Rectal smooth muscle tissue (tissue), 1 donor: Measurements from ENCODE around the gene OPTC.
A peak's percentile ranks its signal among the peaks of the same experiment; 100 is the strongest.

ENCODE experiments used
- H3K27ac ChIP-seq: one replicate; pipeline ENCODE4 v1.7.0; 2013; ENCODE audit warnings: low read depth, low read length, inconsistent platforms
- H3K27me3 ChIP-seq: one replicate; pipeline ENCODE4 v1.7.0; 2013; ENCODE audit warnings: low read length; ENCODE audit not compliant: control insufficient read depth, insufficient read depth
- H3K36me3 ChIP-seq: one replicate; pipeline ENCODE4 v1.7.0; 2013; ENCODE audit warnings: low read length; ENCODE audit not compliant: control insufficient read depth, insufficient read depth
- H3K4me1 ChIP-seq: one replicate; pipeline ENCODE4 v1.7.0; 2013; ENCODE audit warnings: low read length; ENCODE audit not compliant: control insufficient read depth, insufficient read depth
- H3K4me3 ChIP-seq: one replicate; pipeline ENCODE4 v1.7.0; 2013; ENCODE audit warnings: low read length
- H3K9ac ChIP-seq: one replicate; pipeline ENCODE4 v1.7.0; 2013; ENCODE audit warnings: low read length

The OPTC gene

GRCh38 chr1:203467550-203467921, 26.4 kb upstream of the OPTC start:
- Histone ChIP-seq H3K4me1 (peaks cover 43% of the 10 kb centered on the region), H3K4me3 (no peak overlapping the region), H3K27ac (no peak overlapping the region), H3K36me3 (no peaks in the 10 kb centered on the region), H3K27me3 (peaks cover 2% of the 10 kb centered on the region), H3K9ac (no peak overlapping the region)

DNA sequence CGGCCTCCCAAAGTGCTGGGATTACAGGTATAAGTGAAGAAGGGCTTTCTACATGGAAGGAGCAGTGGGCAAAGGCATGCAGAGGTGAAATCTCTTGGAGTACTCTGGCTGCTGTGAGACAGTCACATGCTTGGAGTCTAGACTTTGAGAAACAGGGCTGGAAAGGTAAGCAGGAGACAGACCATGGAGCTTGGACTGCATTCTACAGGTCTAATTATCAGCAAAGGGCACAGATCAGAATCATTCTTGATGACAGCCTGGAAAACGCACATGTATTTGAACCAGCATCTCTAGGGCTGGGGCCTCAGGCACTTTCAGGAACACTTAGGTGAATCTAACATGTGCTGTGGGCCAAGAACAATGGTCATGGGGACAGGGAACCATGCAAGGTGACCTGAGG, 25.6 kb upstream of the OPTC start:
- H3K27ac ChIP-seq: no peak overlapping the region

GRCh38 chr1:203470240-203470639, 23.7 kb upstream of the OPTC start:
- Histone ChIP-seq H3K4me3 (no peak overlapping the region), H3K9ac (no peak overlapping the region), H3K27me3 (peaks cover 2% of the 10 kb centered on the region), H3K36me3 (no peaks in the 10 kb centered on the region), H3K4me1 (peaks cover 28% of the 10 kb centered on the region), H3K27ac (no peak overlapping the region)

More for the DNA sequence above, 25.6 kb upstream of the OPTC start:
- Histone ChIP-seq H3K9ac (no peak overlapping the region), H3K36me3 (no peaks in the 10 kb centered on the region), H3K27me3 (peaks cover 2% of the 10 kb centered on the region), H3K4me1 (peaks cover 42% of the 10 kb centered on the region), H3K4me3 (no peak overlapping the region)

DNA sequence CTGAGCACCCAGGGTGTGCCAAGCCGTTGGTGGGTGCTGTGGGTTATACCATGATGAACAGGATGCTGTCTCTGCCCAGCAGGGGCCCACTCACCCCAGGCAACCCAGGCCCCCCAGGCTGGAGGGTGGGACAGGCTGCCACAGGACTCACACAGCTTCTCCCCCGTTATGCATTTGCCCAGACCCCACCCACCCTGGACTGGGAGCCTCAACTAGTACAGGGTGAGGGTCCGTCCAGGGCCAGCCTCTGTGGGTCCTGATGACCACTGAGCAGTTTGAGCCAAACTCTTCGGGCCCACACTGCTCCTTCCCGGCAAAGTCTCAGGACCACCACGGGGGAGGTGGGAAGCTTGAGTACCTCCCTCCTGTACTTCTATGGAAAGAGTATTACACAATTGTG, 22.1 kb upstream of the OPTC start:
- H3K9ac ChIP-seq: no peak overlapping the region
- no peak overlapping the region for H3K4me3 ChIP-seq
- peaks cover 2% of the 10 kb centered on the region for H3K27me3 ChIP-seq
- H3K4me1 ChIP-seq: peaks cover 14% of the 10 kb centered on the region
- H3K27ac ChIP-seq: no peak overlapping the region
- no peaks in the 10 kb centered on the region for H3K36me3 ChIP-seq

DNA sequence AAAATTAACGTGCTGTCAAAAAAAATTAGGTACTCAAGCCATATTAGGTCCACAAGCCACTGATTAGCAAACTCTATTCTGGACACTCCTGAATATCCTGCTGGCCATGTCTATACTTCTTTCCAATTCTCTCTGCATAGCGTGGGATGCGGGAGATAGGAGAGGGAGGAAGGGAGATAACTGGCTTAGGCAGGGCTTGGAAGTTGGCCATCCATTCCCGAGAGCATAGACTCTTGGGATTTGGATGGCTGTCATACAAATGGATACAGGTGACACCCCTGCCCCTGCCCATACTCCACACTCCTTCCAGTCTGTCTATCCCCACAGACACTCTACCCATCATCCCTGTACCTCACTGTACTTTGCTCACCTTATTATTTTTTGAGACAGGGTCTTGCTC, 20.7 kb upstream of the OPTC start:
- Histone ChIP-seq H3K27ac (no peak overlapping the region), H3K9ac (no peak overlapping the region), H3K27me3 (peaks cover 2% of the 10 kb centered on the region), H3K36me3 (no peaks in the 10 kb centered on the region), H3K4me1 (peaks cover 20% of the 10 kb centered on the region), H3K4me3 (no peak overlapping the region)

DNA sequence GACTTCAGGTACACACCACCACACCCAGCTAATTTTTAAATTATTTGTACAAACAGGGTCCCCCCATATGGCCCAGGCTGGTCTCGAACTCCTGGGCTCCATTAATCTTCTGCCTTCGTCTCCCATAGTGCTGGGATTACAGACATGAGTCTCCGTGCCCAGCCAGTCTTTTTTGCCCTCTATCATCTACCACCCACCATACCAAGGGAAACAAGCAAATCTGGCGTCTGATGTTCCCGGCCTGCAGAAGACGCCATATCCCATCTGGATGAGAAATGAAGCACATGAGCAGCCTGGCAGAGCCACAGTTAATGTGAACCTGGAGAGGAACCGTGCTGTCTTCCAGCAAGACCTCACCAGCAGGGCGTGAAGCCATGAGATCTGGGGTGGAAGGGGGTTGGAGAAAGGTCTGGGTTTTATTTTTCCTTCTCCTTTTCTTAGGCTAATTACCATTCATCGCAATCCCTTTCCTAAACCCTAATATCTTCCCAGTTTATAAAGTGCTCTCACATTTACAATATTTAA, 20.1 kb upstream of the OPTC start:
- H3K9ac ChIP-seq: no peak overlapping the region
- peaks cover 25% of the 10 kb centered on the region for H3K4me1 ChIP-seq
- no peaks in the 10 kb centered on the region for H3K36me3 ChIP-seq
- peak overlapping the region; percentile 36 for H3K27ac ChIP-seq
- no peak overlapping the region for H3K4me3 ChIP-seq
- peaks cover 2% of the 10 kb centered on the region for H3K27me3 ChIP-seq

- Histone ChIP-seq H3K36me3 (no peaks in the 10 kb centered on the region), H3K4me1 (peaks cover 37% of the 10 kb centered on the region), H3K27ac (peak within 1 kb of the TSS; percentile 96), H3K4me3 (peak within 1 kb of the TSS; percentile 64), H3K27me3 (no peaks in the 10 kb centered on the region), H3K9ac (peak within 1 kb of the TSS; percentile 51)
Measured at GRCh38 chr1:203475012-203475981, 18.7 kb upstream of the OPTC start, which contains the start of gene PRELP. PRELP (plus strand) TSS chr1:203475806; CDS start chr1:203483185, 7,379 bp downstream.

DNA sequence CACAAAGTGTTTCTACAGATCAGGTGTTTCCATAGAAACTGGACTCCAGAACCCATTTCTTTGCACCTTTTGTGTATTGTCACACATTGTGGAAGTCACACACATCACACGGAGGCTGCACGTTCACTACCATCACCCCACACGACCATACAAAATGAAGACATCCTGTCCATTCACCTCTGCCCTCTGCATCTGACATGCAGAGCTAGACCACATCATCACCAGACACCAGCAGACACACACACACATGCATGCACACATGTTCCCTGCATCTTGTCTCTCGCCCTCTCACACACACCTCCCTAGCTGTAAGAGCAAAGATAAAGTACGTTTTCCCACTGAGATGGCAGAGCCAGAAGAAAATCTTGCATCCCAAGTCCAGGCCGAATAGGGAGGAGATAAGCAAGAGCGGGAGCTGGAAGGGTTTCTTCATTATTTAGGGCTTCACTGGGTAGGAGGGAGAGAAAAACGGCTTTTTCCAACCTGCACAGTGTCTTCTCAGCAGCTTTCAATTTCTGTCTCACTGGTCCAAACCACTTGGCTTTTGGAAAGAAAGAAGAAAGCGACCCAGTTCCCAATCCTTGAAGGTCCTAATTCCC, 17.6 kb upstream of the OPTC start:
- peak overlapping the region; percentile 96 for H3K27ac ChIP-seq
- peak overlapping the region; percentile 51 for H3K9ac ChIP-seq
- H3K4me3 ChIP-seq: peak overlapping the region; percentile 64
- H3K36me3 ChIP-seq: no peaks in the 10 kb centered on the region
- H3K27me3 ChIP-seq: no peaks in the 10 kb centered on the region
- peaks cover 46% of the 10 kb centered on the region for H3K4me1 ChIP-seq

- Histone ChIP-seq H3K27ac (peak overlapping the region; percentile 96), H3K27me3 (no peaks in the 10 kb centered on the region), H3K36me3 (no peaks in the 10 kb centered on the region), H3K9ac (no peak overlapping the region), H3K4me3 (peak overlapping the region; percentile 64), H3K4me1 (peaks cover 51% of the 10 kb centered on the region)
Measured at GRCh38 chr1:203477748-203478147, 16.2 kb upstream of the OPTC start.

DNA sequence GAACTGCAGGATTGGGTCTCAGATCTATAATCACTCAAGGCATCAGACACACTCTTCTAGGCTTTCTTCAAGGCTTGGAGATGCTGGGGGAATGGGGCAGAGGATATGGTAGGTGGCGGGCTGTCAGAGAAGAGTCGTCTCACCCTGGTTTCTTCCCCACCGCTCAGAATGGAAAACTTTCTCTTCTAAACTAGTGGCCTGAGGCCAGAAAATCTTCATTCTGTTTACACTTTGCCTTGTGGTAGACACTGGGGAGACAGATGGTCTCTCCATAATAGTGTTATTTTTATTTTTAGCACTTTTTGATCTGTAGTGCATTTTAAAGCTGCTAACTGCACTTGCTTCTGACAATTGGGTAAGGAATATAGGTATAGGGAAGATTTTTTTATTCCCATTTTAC, 15.7 kb upstream of the OPTC start:
- peak overlapping the region; percentile 64 for H3K4me3 ChIP-seq
- peak overlapping the region; percentile 96 for H3K27ac ChIP-seq
- H3K27me3 ChIP-seq: no peaks in the 10 kb centered on the region
- no peak overlapping the region for H3K9ac ChIP-seq
- H3K4me1 ChIP-seq: peaks cover 51% of the 10 kb centered on the region
- H3K36me3 ChIP-seq: no peaks in the 10 kb centered on the region

DNA sequence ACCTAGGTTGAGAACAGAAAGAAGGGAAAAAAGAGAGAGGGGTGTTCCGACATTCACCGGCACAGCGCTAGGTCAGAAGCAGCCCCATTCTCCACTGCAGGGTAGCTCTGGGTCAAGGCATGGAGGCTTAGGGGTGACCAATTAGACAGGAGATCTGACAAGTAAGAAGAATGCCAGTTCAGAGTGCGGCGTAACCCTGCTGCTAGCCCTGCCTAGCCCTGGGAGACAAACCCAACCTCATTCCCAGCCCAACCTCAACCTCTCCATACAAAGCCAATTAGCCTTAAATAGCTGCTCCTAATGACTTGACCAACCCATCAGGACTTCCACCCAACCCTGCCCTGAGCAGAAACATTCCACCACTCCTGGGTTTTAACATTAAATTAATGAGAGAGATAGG, 15.0 kb upstream of the OPTC start:
- Histone ChIP-seq H3K27me3 (no peaks in the 10 kb centered on the region), H3K9ac (no peak overlapping the region), H3K36me3 (no peaks in the 10 kb centered on the region), H3K4me1 (peaks cover 51% of the 10 kb centered on the region), H3K27ac (peak overlapping the region; percentile 96), H3K4me3 (peak overlapping the region; percentile 64)

DNA sequence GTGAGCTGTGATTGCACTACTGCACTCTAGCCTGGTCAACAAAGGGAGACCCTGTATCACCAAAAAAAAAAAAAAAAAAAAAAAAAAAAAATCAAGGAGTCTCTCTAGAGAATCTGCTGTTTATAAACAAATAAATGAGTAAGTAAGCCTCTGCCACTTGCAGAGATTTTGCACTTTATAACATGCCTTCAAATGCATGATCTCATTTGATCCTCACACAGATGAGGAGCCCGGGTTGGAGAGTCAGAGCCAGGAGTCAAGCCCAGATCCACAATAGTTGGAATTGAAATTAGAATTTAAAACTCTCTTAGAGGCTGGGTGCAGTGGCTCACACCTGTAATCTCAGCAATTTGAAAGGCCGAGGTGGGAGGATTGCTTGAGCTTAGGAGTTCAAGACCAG, 14.3 kb upstream of the OPTC start:
- no peak overlapping the region for H3K4me3 ChIP-seq
- peak overlapping the region; percentile 96 for H3K27ac ChIP-seq
- no peaks in the 10 kb centered on the region for H3K36me3 ChIP-seq
- no peak overlapping the region for H3K9ac ChIP-seq
- H3K27me3 ChIP-seq: no peaks in the 10 kb centered on the region
- peaks cover 55% of the 10 kb centered on the region for H3K4me1 ChIP-seq
